Epithelial cell of prostate (primary cell): Measurements from ENCODE around the gene LEPR.

Experiments used
- DNase-seq: peaks from one replicate; pipeline ENCODE4 v3.0.0-alpha.2; 2011; ENCODE audit warnings: low read depth, low spot score
- H3K27ac ChIP-seq: fragments of 450-650 bp; 2 replicates; pipeline ENCODE4 v1.5.1; 2017; ENCODE audit warnings: mild to moderate bottlenecking

Gene LEPR

GRCh38 chr1:65469126-65469888 is 48.8 kb downstream of the LEPR start:
- DNase-seq: no peak
- H3K27ac ChIP-seq: no peak overlapping the region

- no peak for DNase-seq
Measured at GRCh38 chr1:65469889-65470340, 49.4 kb downstream of the LEPR start.

More at GRCh38 chr1:65469889-65470340, 49.4 kb downstream of the LEPR start:
- no peak overlapping the region for H3K27ac ChIP-seq
